Cardiac muscle cell (in vitro differentiated cells and primary cell): ENCODE measurements around the gene SH2D7. TPM values are rescaled to one million over a fixed set of nuclear protein-coding genes. Genes with fewer than 3 reads are reported as not detected.
A peak's percentile ranks its signal among the peaks of the same experiment; 100 is the strongest.

Experiments
- DNase-seq, 2 donors: peaks; one replicate each; pipeline versions ENCODE4 v3.0.0 to v3.0.0-alpha.2; 2010 to 2017; ENCODE audit warnings: low read depth in 1 of 2, low spot score in 1 of 2
- H3K27ac ChIP-seq: fragments of 200-600 bp; sonication (generic); 2 replicates; pipeline ENCODE4 v1.5.1; 2016
- H3K27me3 ChIP-seq: fragments of 200-600 bp; sonication (generic); 2 replicates; pipeline ENCODE4 v1.6.0; 2016; ENCODE audit warnings: control low read depth
- H3K36me3 ChIP-seq: fragments of 200-600 bp; sonication (generic); 2 replicates; pipeline ENCODE4 v1.5.1; 2016; ENCODE audit warnings: control low read depth
- H3K4me1 ChIP-seq: fragments of 200-600 bp; sonication (generic); 2 replicates; pipeline ENCODE4 v1.8.1; 2017; ENCODE audit warnings: low read depth, mild to moderate bottlenecking, mixed run types
- H3K4me3 ChIP-seq: fragments of 200-600 bp; sonication (generic); 2 replicates; pipeline ENCODE4 v1.5.1; 2016; ENCODE audit warnings: mild to moderate bottlenecking
- H3K9me3 ChIP-seq: fragments of 200-600 bp; sonication (generic); 2 replicates; pipeline ENCODE4 v1.5.1; 2017; ENCODE audit warnings: low read depth, mild to moderate bottlenecking, control low read depth
- CTCF ChIP-seq: IDR thresholded peaks from 2 replicates; pipeline ENCODE4 v1.5.1; 2012; ENCODE audit warnings: low read depth, mild to moderate bottlenecking, low read length
- polyA plus RNA-seq: library from polyadenylated mRNA; unstranded; fragments of >200 nt; fragmentation: Nextera tagmentation; extraction: Ambion mirVana; gene quantifications from 2 replicates; pipeline ENCODE4 v1.2.1, GENCODE V29; 2016
- total RNA-seq: library from RNA; depleted of rRNA; stranded (reverse); fragments of >200 nt; gene quantifications from 2 replicates; pipeline ENCODE4 v1.2.3, GENCODE V29; 2016

Gene SH2D7
- total and polyA plus RNA-seq, 2 experiments from 2014 or later = 0.98 TPM; not detected in 1

- Histone ChIP-seq H3K27me3 (no peaks in the 10 kb centered on the region), H3K27ac (no peak overlapping the region), H3K4me1 (no peaks in the 10 kb centered on the region), H3K36me3 (no peaks in the 10 kb centered on the region), H3K9me3 (no peaks in the 10 kb centered on the region), H3K4me3 (no peak overlapping the region)
- no peak for DNase-seq
- TF ChIP-seq CTCF = no peak
These were observed 47.9 kb downstream of the SH2D7 start for GRCh38 chr15:78140292-78140691.

GRCh38 chr15:78142332-78142731 lies 50.0 kb downstream of the SH2D7 start:
- no peak for TF ChIP-seq CTCF
- H3K4me3 ChIP-seq = no peak overlapping the region
- H3K27ac ChIP-seq = no peak overlapping the region
- no peak for DNase-seq
- no peaks in the 10 kb centered on the region for H3K4me1 ChIP-seq
- no peaks in the 10 kb centered on the region for H3K36me3 ChIP-seq
- H3K9me3 ChIP-seq = no peaks in the 10 kb centered on the region
- H3K27me3 ChIP-seq = no peaks in the 10 kb centered on the region

GRCh38 chr15:78146425-78147154 lies 54.2 kb downstream of the SH2D7 start:
- H3K4me3 ChIP-seq = no peak overlapping the region
- H3K27me3 ChIP-seq = no peaks in the 10 kb centered on the region
- no peaks in the 10 kb centered on the region for H3K9me3 ChIP-seq
- peaks cover 8% of the 10 kb centered on the region for H3K4me1 ChIP-seq
- no peaks in the 10 kb centered on the region for H3K36me3 ChIP-seq
- no peak for TF ChIP-seq CTCF
- no peak overlapping the region for H3K27ac ChIP-seq
- DNase-seq = no peak

GRCh38 chr15:78147566-78147965 lies 55.2 kb downstream of the SH2D7 start:
- Histone ChIP-seq H3K27me3 (no peaks in the 10 kb centered on the region), H3K4me3 (no peak overlapping the region), H3K9me3 (no peaks in the 10 kb centered on the region), H3K4me1 (peaks cover 8% of the 10 kb centered on the region), H3K27ac (no peak overlapping the region), H3K36me3 (no peaks in the 10 kb centered on the region)
- no peak for DNase-seq
- no peak for TF ChIP-seq CTCF

GRCh38 chr15:78148392-78149067 lies 56.2 kb downstream of the SH2D7 start:
- Histone ChIP-seq H3K4me1 (peaks cover 8% of the 10 kb centered on the region), H3K36me3 (no peaks in the 10 kb centered on the region), H3K9me3 (no peaks in the 10 kb centered on the region), H3K4me3 (peak overlapping the region; percentile 65), H3K27me3 (no peaks in the 10 kb centered on the region), H3K27ac (no peak overlapping the region)
- no peak for TF ChIP-seq CTCF
- peak; percentile 10 for DNase-seq
